Nucleus accumbens (tissue), 56 donors: ENCODE measurements around the gene NMUR1.
A peak's percentile ranks its signal among the peaks of the same experiment; 100 is the strongest.
"Not testable (repeated sequence)": the region's sequence is repeated elsewhere in the genome, so short reads cannot be mapped to it uniquely, and the experiment has no call there.

ENCODE experiments used
- DNase-seq, 56 donors: peaks; one replicate each; lab custom pipeline; 2025; lab: John Stamatoyannopoulos, UW

Gene NMUR1

GRCh38 chr2:231530099-231531011 lies at the start of gene NMUR1:
TSS of gene NMUR1 (minus strand) at chr2:231530445. CDS start at chr2:231530361, 84 bp downstream.
- peak in 11 of 56 donors; percentile 4 to 56 (median 13) for DNase-seq

- no peak for DNase-seq
Measured at GRCh38 chr2:231579560-231579959, 49.3 kb upstream of the NMUR1 start.

GRCh38 chr2:231578655-231579054 lies 48.4 kb upstream of the NMUR1 start:
- DNase-seq = not testable (repeated sequence)

- no peak for DNase-seq
Measured at GRCh38 chr2:231576465-231576864, 46.2 kb upstream of the NMUR1 start.

- DNase-seq = no peak
Measured at GRCh38 chr2:231575612-231576256, 45.5 kb upstream of the NMUR1 start.

- no peak for DNase-seq
Measured at GRCh38 chr2:231573698-231574421, 43.6 kb upstream of the NMUR1 start.

GRCh38 chr2:231573096-231573495 lies 42.9 kb upstream of the NMUR1 start:
- no peak for DNase-seq

- no peak for DNase-seq
Measured at GRCh38 chr2:231571661-231572191, 41.5 kb upstream of the NMUR1 start.

GRCh38 chr2:231570915-231571314 lies 40.7 kb upstream of the NMUR1 start:
- not testable (repeated sequence) for DNase-seq

GRCh38 chr2:231568785-231569435 lies 38.7 kb upstream of the NMUR1 start:
- DNase-seq = no peak

GRCh38 chr2:231568098-231568784 lies 38.0 kb upstream of the NMUR1 start:
- no peak for DNase-seq

GRCh38 chr2:231567159-231567558 lies 36.9 kb upstream of the NMUR1 start:
- DNase-seq = no peak

GRCh38 chr2:231565887-231566594 lies 35.8 kb upstream of the NMUR1 start:
- no peak for DNase-seq

- DNase-seq = peak in 50 of 56 donors; percentile 18 to 85 (median 60)
Measured at GRCh38 chr2:231563378-231563961, 33.2 kb upstream of the NMUR1 start.

GRCh38 chr2:231557571-231558217 lies 27.4 kb upstream of the NMUR1 start:
- DNase-seq = peak in 35 of 56 donors; percentile 6 to 63 (median 23)

GRCh38 chr2:231556981-231557380 lies 26.7 kb upstream of the NMUR1 start:
- no peak for DNase-seq

GRCh38 chr2:231556496-231556895 lies 26.3 kb upstream of the NMUR1 start:
- DNase-seq = not testable (repeated sequence)
